Cardiac fibroblast (primary cell): ENCODE measurements around the gene ZNF648.

ENCODE experiments used
- DNase-seq, 2 donors: peaks; one replicate each; pipeline versions ENCODE4 v3.0.0 to v3.0.0-alpha.2; 2010; ENCODE audit warnings: low read depth in 2 of 2
- H3K4me3 ChIP-seq, 2 donors: replicated peaks in 1 of 2; 1 replicate in 1 of 2; 2 replicates in 1 of 2; pipeline ENCODE4 v1.5.1; 2011; ENCODE audit warnings: low read depth in 2 of 2, low read length in 2 of 2, mild to moderate bottlenecking in 2 of 2, moderate library complexity in 1 of 2
- TF ChIP-seq, protein P1 (sequence below): IDR thresholded peaks from one replicate; pipeline ENCODE4 v1.5.1; 2011; ENCODE audit warnings: low read depth, mild to moderate bottlenecking, low read length, inconsistent platforms

Gene ZNF648

DNA sequence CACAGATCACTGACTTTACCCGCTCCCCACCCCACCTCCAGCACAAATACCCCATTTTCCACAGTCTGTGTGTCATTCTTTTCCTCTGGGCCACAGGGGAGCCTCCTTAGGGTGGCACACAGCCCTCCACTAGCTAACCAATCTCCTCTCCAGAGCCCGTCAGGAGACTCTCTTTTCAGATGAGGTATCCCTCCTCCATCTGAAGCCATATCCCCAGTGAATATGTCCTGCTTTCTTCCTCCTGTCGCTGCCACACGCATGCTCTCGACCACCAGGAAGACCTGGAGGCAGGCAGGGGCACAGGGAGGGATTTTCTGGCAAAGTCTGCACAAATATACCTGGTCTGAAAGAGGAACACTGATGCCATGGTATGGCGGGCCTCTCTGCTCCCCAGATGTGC is 635 bp downstream of the ZNF648 start:
- DNase-seq = no peak
- H3K4me3 ChIP-seq = no peak overlapping the region
- TF ChIP-seq, protein P1, sequence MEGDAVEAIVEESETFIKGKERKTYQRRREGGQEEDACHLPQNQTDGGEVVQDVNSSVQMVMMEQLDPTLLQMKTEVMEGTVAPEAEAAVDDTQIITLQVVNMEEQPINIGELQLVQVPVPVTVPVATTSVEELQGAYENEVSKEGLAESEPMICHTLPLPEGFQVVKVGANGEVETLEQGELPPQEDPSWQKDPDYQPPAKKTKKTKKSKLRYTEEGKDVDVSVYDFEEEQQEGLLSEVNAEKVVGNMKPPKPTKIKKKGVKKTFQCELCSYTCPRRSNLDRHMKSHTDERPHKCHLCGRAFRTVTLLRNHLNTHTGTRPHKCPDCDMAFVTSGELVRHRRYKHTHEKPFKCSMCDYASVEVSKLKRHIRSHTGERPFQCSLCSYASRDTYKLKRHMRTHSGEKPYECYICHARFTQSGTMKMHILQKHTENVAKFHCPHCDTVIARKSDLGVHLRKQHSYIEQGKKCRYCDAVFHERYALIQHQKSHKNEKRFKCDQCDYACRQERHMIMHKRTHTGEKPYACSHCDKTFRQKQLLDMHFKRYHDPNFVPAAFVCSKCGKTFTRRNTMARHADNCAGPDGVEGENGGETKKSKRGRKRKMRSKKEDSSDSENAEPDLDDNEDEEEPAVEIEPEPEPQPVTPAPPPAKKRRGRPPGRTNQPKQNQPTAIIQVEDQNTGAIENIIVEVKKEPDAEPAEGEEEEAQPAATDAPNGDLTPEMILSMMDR = no peak

GRCh38 chr1:182059936-182060335 is 1.6 kb downstream of the ZNF648 start:
- DNase-seq = no peak
- H3K4me3 ChIP-seq = no peak overlapping the region
- TF ChIP-seq, protein P1 = no peak

DNA sequence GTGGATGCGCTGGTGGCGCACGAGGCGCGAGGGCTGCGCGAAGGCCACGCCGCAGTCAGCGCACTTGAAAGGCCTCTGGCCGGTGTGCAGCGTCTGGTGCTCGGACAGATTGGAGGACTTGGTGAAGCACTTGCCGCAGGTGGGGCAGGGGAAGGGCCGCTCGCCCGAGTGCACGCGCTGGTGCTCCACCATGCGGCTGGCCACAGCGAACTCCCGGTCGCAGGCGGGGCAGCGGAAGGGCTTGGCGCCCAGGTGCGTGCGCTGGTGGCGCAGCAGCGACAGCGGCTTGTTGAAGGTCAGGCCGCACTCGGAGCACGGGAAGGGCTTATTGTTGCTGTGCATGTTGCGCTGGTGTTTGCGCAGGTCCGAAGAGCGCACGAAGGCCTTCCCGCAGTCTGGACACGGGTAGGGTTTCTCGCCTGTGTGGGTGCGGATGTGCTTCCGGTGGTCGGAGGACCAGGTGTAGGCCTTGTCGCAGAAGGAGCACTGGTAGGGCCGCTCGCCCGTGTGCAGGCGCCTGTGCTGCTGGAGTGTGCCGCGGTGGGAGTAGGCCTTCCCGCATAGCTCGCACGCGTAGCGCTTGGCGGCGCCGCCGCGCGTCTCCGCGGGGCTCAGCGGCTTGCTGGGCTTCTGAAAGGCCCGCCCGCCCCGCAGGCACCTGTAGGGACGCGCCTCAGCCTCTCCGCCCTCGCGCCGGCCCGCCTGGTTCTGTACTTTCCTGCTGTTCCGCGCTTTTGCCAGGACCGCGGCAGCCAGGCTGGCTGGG is 4.7 kb downstream of the ZNF648 start:
- H3K4me3 ChIP-seq = no peak overlapping the region
- no peak for DNase-seq
- TF ChIP-seq, protein P1 = no peak

GRCh38 chr1:182054698-182055326 is 6.7 kb downstream of the ZNF648 start:
- H3K4me3 ChIP-seq = no peak overlapping the region
- DNase-seq = peak in 1 of 2 donors; percentile 7
- TF ChIP-seq, protein P1 = no peak

GRCh38 chr1:182052355-182052754 is 9.2 kb downstream of the ZNF648 start:
- no peak for DNase-seq
- H3K4me3 ChIP-seq = no peak overlapping the region
- TF ChIP-seq, protein P1 = no peak

DNA sequence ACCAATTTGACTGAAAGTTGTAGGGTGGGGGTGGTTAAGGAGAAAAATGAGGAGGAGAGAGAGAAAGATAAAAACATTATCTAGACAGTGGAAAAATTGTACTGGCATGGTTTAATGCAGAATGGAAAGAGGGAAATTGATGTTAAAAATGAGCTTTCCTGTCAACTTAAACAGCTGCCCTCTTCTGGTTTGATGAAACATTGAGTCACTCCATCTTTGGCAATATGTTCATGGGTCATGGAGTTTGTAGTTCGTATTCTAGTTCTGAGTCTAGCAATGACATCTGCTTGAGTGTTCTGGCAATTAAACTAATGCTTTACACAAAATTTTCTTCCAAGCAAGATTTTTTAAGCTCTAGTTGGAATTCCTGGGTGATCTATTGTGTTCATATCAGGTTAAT is 9.6 kb downstream of the ZNF648 start:
- no peak overlapping the region for H3K4me3 ChIP-seq
- no peak for DNase-seq
- TF ChIP-seq, protein P1 = no peak
